Keratinocyte (primary cell): Measurements from ENCODE around the gene CTCF. TPM values are rescaled to one million over a fixed set of nuclear protein-coding genes. Genes with fewer than 3 reads are reported as not detected.

Experiments
- DNase-seq: peaks from one replicate; pipeline ENCODE4 v3.0.0-alpha.2; 2011; ENCODE audit warnings: low read depth, missing footprints, low spot score
- FAIRE-seq: peaks from 2 replicates; lab custom pipeline; 2011; peaks lifted over from hg19 to GRCh38; lab: Jason Lieb, UNC
- H2AFZ ChIP-seq: 2 replicates; pipeline ENCODE4 v1.6.0; 2012; ENCODE audit warnings: low read length, control low read depth, inconsistent platforms; ENCODE audit not compliant: control insufficient read depth
- H3K27ac ChIP-seq: 2 replicates; pipeline ENCODE4 v1.5.1; 2011; ENCODE audit warnings: low read length; ENCODE audit not compliant: control insufficient read depth, insufficient read depth
- H3K27me3 ChIP-seq: 3 replicates; pipeline ENCODE4 v1.6.0; 2011; ENCODE audit warnings: low read length; ENCODE audit not compliant: control insufficient read depth, insufficient read depth; ENCODE audit errors: extremely low read depth
- H3K36me3 ChIP-seq, 2 experiments: 2 replicates in 1 of 2; 3 replicates in 1 of 2; pipeline ENCODE4 v1.5.1; 2011; ENCODE audit warnings: low read length in 2 of 2, mild to moderate bottlenecking in 1 of 2; ENCODE audit not compliant: control insufficient read depth in 2 of 2, insufficient read depth in 2 of 2; ENCODE audit errors: extremely low read depth in 1 of 2
- H3K4me1 ChIP-seq: 3 replicates; pipeline ENCODE4 v1.5.1; 2011; ENCODE audit warnings: low read length; ENCODE audit not compliant: control insufficient read depth, insufficient read depth; ENCODE audit errors: extremely low read depth
- H3K4me2 ChIP-seq: 3 replicates; pipeline ENCODE4 v1.6.0; 2011; ENCODE audit warnings: low read depth, low read length; ENCODE audit not compliant: control insufficient read depth, insufficient read depth; ENCODE audit errors: extremely low read depth
- H3K4me3 ChIP-seq, 3 experiments: fragments of 200-600 bp in 1 of 3; sonication (generic) in 1 of 3; 2 replicates in 2 of 3; 3 replicates in 1 of 3; pipeline ENCODE4 v1.5.1; 2011 to 2016; ENCODE audit warnings: low read length in 3 of 3, mild to moderate bottlenecking in 3 of 3, control low read depth in 2 of 3, inconsistent platforms in 1 of 3, low read depth in 1 of 3, mixed read lengths in 1 of 3, mixed run types in 1 of 3, moderate library complexity in 1 of 3; ENCODE audit not compliant: control insufficient read depth in 2 of 3, insufficient read depth in 2 of 3; ENCODE audit errors: extremely low read depth in 1 of 3
- H3K79me2 ChIP-seq: 2 replicates; pipeline ENCODE4 v1.6.0; 2012; ENCODE audit warnings: low read length; ENCODE audit not compliant: control insufficient read depth, insufficient read depth
- H3K9ac ChIP-seq: 3 replicates; pipeline ENCODE4 v1.6.0; 2011; ENCODE audit warnings: low read length; ENCODE audit not compliant: control insufficient read depth, insufficient read depth; ENCODE audit errors: extremely low read depth
- H3K9me1 ChIP-seq: 3 replicates; pipeline ENCODE4 v1.6.0; 2011; ENCODE audit warnings: low read length; ENCODE audit not compliant: control insufficient read depth, insufficient read depth; ENCODE audit errors: extremely low read depth
- H3K9me3 ChIP-seq: 2 replicates; pipeline ENCODE4 v1.5.1; 2012; ENCODE audit warnings: low read depth, low read length; ENCODE audit not compliant: control insufficient read depth
- H4K20me1 ChIP-seq: 3 replicates; pipeline ENCODE4 v1.6.0; 2011; ENCODE audit warnings: low read length; ENCODE audit not compliant: control insufficient read depth, insufficient read depth; ENCODE audit errors: extremely low read depth
- CTCF ChIP-seq, 3 experiments: IDR thresholded peaks in 1 of 3; conservative IDR thresholded peaks in 1 of 3; optimal IDR thresholded peaks in 1 of 3; 2 replicates in 2 of 3; 3 replicates in 1 of 3; pipeline versions ENCODE3 to v1.5.1; 2011; ENCODE audit warnings: low read length in 3 of 3, mild to moderate bottlenecking in 3 of 3, moderate library complexity in 2 of 3, control low read depth in 1 of 3, inconsistent platforms in 1 of 3; ENCODE audit not compliant: insufficient read depth in 2 of 3; ENCODE audit errors: extremely low read depth in 1 of 3
- EZH2 ChIP-seq: IDR thresholded peaks from one replicate; pipeline ENCODE4 v1.6.1; 2012; ENCODE audit warnings: inconsistent platforms, mild to moderate bottlenecking, low read length, moderate library complexity
- dilution Hi-C: fragments of 300-500 bp; cut with MboI; formaldehyde crosslinking; loops from one replicate; pipeline ENCODE4 v1.7.0; 2020; ENCODE audit warnings: low sequenced_read_pairs; ENCODE audit not compliant: extremely low pct_ligation_motif_present
- polyA plus RNA-seq, 5 experiments: library from polyadenylated mRNA; depleted of rRNA in 3 of 5; stranded (reverse) in 3 of 5; stranded (forward) in 1 of 5; unstranded in 1 of 5; fragments of >200 nt; gene quantifications; 1 replicate in 1 of 5; 2 replicates in 3 of 5; 3 replicates in 1 of 5; pipeline versions ENCODE4 v1.2.1 to v1.2.3, GENCODE V29; 2011 to 2012; ENCODE audit warnings: missing spikeins in 2 of 5, low read depth in 1 of 5, low replicate concordance in 1 of 5

The CTCF gene
- polyA plus RNA-seq, 1 donor (not counting 4 experiments of a cell fraction or from before 2014, with no cell fraction given), result 21.4 TPM

DNA sequence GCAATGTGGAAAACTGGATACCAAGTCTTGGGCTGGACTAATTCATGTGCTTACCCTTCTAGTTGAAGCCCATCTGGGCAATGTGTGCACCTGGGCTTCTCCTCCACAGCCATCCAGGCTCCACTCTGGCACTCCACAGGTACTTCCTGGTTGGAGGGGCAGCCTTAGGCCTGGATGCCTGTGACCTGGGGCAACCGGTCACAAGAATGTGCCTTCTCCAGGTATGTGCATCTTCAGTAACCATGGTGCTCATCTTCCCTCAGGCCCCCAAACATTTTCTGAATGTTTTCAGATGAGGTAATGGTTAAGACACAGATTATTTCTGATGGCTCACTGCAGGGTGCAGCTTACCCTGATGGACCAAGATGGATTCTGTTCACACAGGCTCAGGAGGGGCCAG, 115.4 kb downstream of the CTCF start:
- dilution Hi-C loops, result no loop called here
- Histone ChIP-seq H3K27me3 (no peaks in the 10 kb centered on the region), H3K9me1 (no peaks in the 10 kb centered on the region), H3K4me2 (no peak overlapping the region), H3K79me2 (no peaks in the 10 kb centered on the region), H2AFZ (no peak overlapping the region), H3K36me3 (peaks cover 0 to 5% of the 10 kb centered on the region in 2 experiments), H3K4me3 (no peak overlapping the region), H3K9ac (no peak overlapping the region), H3K4me1 (peaks cover 13% of the 10 kb centered on the region), H4K20me1 (no peaks in the 10 kb centered on the region), H3K27ac (no peak overlapping the region), H3K9me3 (no peaks in the 10 kb centered on the region)
- no peak for TF ChIP-seq EZH2
- TF ChIP-seq CTCF (optimal IDR thresholded peaks at IDR 0.05 in 1 of 3, IDR thresholded peaks at IDR 0.05 in 1 of 3, conservative IDR thresholded peaks at IDR 0.05 in 1 of 3; ENCODE audit: extremely low read depth in 1 of 3, insufficient read depth in 2 of 3, low read length in 3 of 3), result no peak
- DNase-seq (no peak), FAIRE-seq (no peak)

- TF ChIP-seq EZH2 (no peak), CTCF (optimal IDR thresholded peaks at IDR 0.05 in 1 of 3, IDR thresholded peaks at IDR 0.05 in 1 of 3, conservative IDR thresholded peaks at IDR 0.05 in 1 of 3; ENCODE audit: extremely low read depth in 1 of 3, insufficient read depth in 2 of 3, low read length in 3 of 3) (no peak)
- no peaks in the 10 kb centered on the region for H3K79me2 ChIP-seq
- DNase-seq (no peak), FAIRE-seq (no peak)
- H3K4me3 ChIP-seq, result no peak overlapping the region
- peaks cover 10% of the 10 kb centered on the region for H3K4me1 ChIP-seq
- H3K4me2 ChIP-seq, result no peak overlapping the region
- no peaks in the 10 kb centered on the region for H3K9me3 ChIP-seq
- H4K20me1 ChIP-seq, result no peaks in the 10 kb centered on the region
- no peaks in the 10 kb centered on the region for H3K9me1 ChIP-seq
- no peaks in the 10 kb centered on the region for H3K27me3 ChIP-seq
- no peak overlapping the region for H3K27ac ChIP-seq
- dilution Hi-C loops, result no loop called here
- no peak overlapping the region for H2AFZ ChIP-seq
- no peak overlapping the region for H3K9ac ChIP-seq
- H3K36me3 ChIP-seq, result peaks cover 0 to 8% of the 10 kb centered on the region in 2 experiments
Measured at GRCh38 chr16:67678354-67679023, 116.2 kb downstream of the CTCF start.
